SK-N-SH treated with all-trans-retinoic acid at 6 μM for 48 hours (cell line): Measurements from ENCODE around the gene MIGA2.

Experiments
- ATAC-seq: fragments of 200-7000 bp; cut with Tn5 transposase; 3 replicates; pipeline ENCODE4 v1.9.1; 2020; ENCODE audit warnings: mild to moderate bottlenecking, moderate library complexity
- BACH2 ChIP-seq: fragments of 250-450 bp; sonication (Bioruptor Pico); IDR thresholded peaks from 2 replicates; pipeline ENCODE4 v1.9.0; 2021; ENCODE audit warnings: mild to moderate bottlenecking, borderline replicate concordance
- CREB5 ChIP-seq: fragments of 250-450 bp; sonication (Bioruptor Pico); IDR thresholded peaks from 2 replicates; pipeline ENCODE4 v1.5.1; 2020; ENCODE audit warnings: low read depth, mild to moderate bottlenecking, moderate library complexity
- CSDC2 ChIP-seq: fragments of 250-450 bp; sonication (Bioruptor Pico); IDR thresholded peaks from 2 replicates; pipeline ENCODE4 v1.5.0; 2020; ENCODE audit warnings: mild to moderate bottlenecking, moderate library complexity
- CSRNP3 ChIP-seq: fragments of 250-450 bp; sonication (Bioruptor Pico); IDR thresholded peaks from 2 replicates; pipeline ENCODE4 v1.5.1; 2021; ENCODE audit warnings: mild to moderate bottlenecking, moderate library complexity
- ESRRG ChIP-seq: fragments of 250-450 bp; sonication (Bioruptor Pico); IDR thresholded peaks from 2 replicates; pipeline ENCODE4 v1.6.1; 2021; ENCODE audit warnings: mild to moderate bottlenecking
- GLIS3 ChIP-seq: fragments of 250-450 bp; sonication (Bioruptor Pico); IDR thresholded peaks from 2 replicates; pipeline ENCODE4 v1.5.0; 2020; ENCODE audit warnings: mild to moderate bottlenecking, moderate library complexity
- ISL1 ChIP-seq: fragments of 250-450 bp; sonication (Bioruptor Pico); IDR thresholded peaks from 2 replicates; pipeline ENCODE4 v2.1.2; 2022; ENCODE audit warnings: mild to moderate bottlenecking, moderate library complexity
- OSR1 ChIP-seq: fragments of 250-450 bp; sonication (Bioruptor Pico); IDR thresholded peaks from 2 replicates; pipeline ENCODE4 v1.8.0; 2022; ENCODE audit warnings: moderate library complexity, mild to moderate bottlenecking, inconsistent platforms
- PATZ1 ChIP-seq: fragments of 250-450 bp; sonication (Bioruptor Pico); IDR thresholded peaks from 2 replicates; pipeline ENCODE4 v1.8.0; 2020; ENCODE audit warnings: mild to moderate bottlenecking, moderate library complexity, borderline replicate concordance
- POU6F1 ChIP-seq: fragments of 250-450 bp; sonication (Bioruptor Pico); IDR thresholded peaks from 2 replicates; pipeline ENCODE4 v1.8.0; 2021; ENCODE audit warnings: low read depth, mild to moderate bottlenecking, moderate library complexity, borderline replicate concordance
- PPARA ChIP-seq: fragments of 250-450 bp; sonication (Bioruptor Pico); IDR thresholded peaks from 2 replicates; pipeline ENCODE4 v1.5.0; 2020; ENCODE audit warnings: mild to moderate bottlenecking, borderline replicate concordance
- RARB ChIP-seq: fragments of 250-450 bp; sonication (Bioruptor Pico); IDR thresholded peaks from 2 replicates; pipeline ENCODE4 v1.8.0; 2021; ENCODE audit warnings: mild to moderate bottlenecking, moderate library complexity
- SNAI2 ChIP-seq: fragments of 250-450 bp; sonication (Bioruptor Pico); IDR thresholded peaks from 2 replicates; pipeline ENCODE4 v1.5.0; 2020; ENCODE audit warnings: mild to moderate bottlenecking, moderate library complexity
- TCF4 ChIP-seq: fragments of 250-450 bp; sonication (Bioruptor Pico); IDR thresholded peaks from 2 replicates; pipeline ENCODE4 v1.8.0; 2021; ENCODE audit warnings: mild to moderate bottlenecking, moderate library complexity, borderline replicate concordance
- TOX ChIP-seq: fragments of 250-450 bp; sonication (Bioruptor Pico); IDR thresholded peaks from 2 replicates; pipeline ENCODE4 v1.8.0; 2021; ENCODE audit warnings: mild to moderate bottlenecking, moderate library complexity, borderline replicate concordance
- TSHZ2 ChIP-seq: fragments of 250-450 bp; sonication (Bioruptor Pico); IDR thresholded peaks from 2 replicates; pipeline ENCODE4 v1.5.0; 2020; ENCODE audit warnings: mild to moderate bottlenecking, moderate library complexity
- ZC3H10 ChIP-seq: fragments of 250-450 bp; sonication (Bioruptor Pico); IDR thresholded peaks from 2 replicates; pipeline ENCODE4 v1.5.1; 2021; ENCODE audit warnings: mild to moderate bottlenecking, moderate library complexity
- ZFP3 ChIP-seq: fragments of 250-450 bp; sonication (Bioruptor Pico); IDR thresholded peaks from 2 replicates; pipeline ENCODE4 v1.5.0; 2020; ENCODE audit warnings: mild to moderate bottlenecking, moderate library complexity
- ZFP30 ChIP-seq: fragments of 450-650 bp; formaldehyde crosslinking; IDR thresholded peaks from 2 replicates; pipeline ENCODE4 v1.5.0; 2022; ENCODE audit warnings: mild to moderate bottlenecking, moderate library complexity
- ZNF565 ChIP-seq: fragments of 450-650 bp; formaldehyde crosslinking; conservative IDR thresholded peaks from 2 replicates; pipeline ENCODE4 v1.5.0; 2020; ENCODE audit warnings: low read depth, mild to moderate bottlenecking, moderate library complexity
- ZNF70 ChIP-seq: fragments of 450-650 bp; formaldehyde crosslinking; IDR thresholded peaks from 2 replicates; pipeline ENCODE4 v1.5.0; 2020; ENCODE audit warnings: mild to moderate bottlenecking, moderate library complexity
- ZNF8 ChIP-seq: fragments of 450-650 bp; formaldehyde crosslinking; IDR thresholded peaks from 2 replicates; pipeline ENCODE4 v1.5.0; 2020; ENCODE audit warnings: mild to moderate bottlenecking, moderate library complexity

The MIGA2 gene

GRCh38 chr9:129113645-129114304 is 77.3 kb downstream of the MIGA2 start:
- ATAC-seq = no peak
- TF ChIP-seq POU6F1 (CRISPR knock-in tag) (no peak), CSDC2 (no peak), ESRRG (CRISPR knock-in tag) (no peak), TCF4 (CRISPR knock-in tag) (no peak), RARB (CRISPR knock-in tag) (no peak), ZNF565 (CRISPR knock-in tag) (no peak), ZFP3 (CRISPR knock-in tag) (no peak), CREB5 (no peak), ZFP30 (no peak), ZNF8 (CRISPR knock-in tag) (no peak), OSR1 (no peak)

GRCh38 chr9:129118799-129119198 is 82.4 kb downstream of the MIGA2 start:
- TF ChIP-seq PATZ1 = no peak
- TF ChIP-seq SNAI2 (CRISPR knock-in tag) = no peak
- no peak for TF ChIP-seq TSHZ2
- no peak for TF ChIP-seq TOX
- no peak for TF ChIP-seq ZNF8 (CRISPR knock-in tag)
- no peak for TF ChIP-seq TCF4 (CRISPR knock-in tag)
- TF ChIP-seq ESRRG (CRISPR knock-in tag) = no peak
- no peak for TF ChIP-seq CSRNP3
- TF ChIP-seq GLIS3 = no peak
- no peak for TF ChIP-seq ZNF565 (CRISPR knock-in tag)
- no peak for TF ChIP-seq BACH2 (CRISPR knock-in tag)
- no peak for TF ChIP-seq CSDC2
- TF ChIP-seq PPARA (CRISPR knock-in tag) = no peak
- TF ChIP-seq ZNF70 = no peak
- TF ChIP-seq ZFP30 = no peak
- TF ChIP-seq CREB5 = no peak
- no peak for TF ChIP-seq POU6F1 (CRISPR knock-in tag)
- TF ChIP-seq ISL1 (CRISPR knock-in tag) = no peak
- no peak for TF ChIP-seq OSR1
- TF ChIP-seq ZC3H10 = no peak
- TF ChIP-seq, all 23 proteins: peak for 0
- ATAC-seq = no peak
